Activated CD8-positive, alpha-beta T cell treated with anti-CD3 and anti-CD28 coated beads, Interleukin-2, amount 10 ng/mL, durations not matched to agents 7 days and 5 days (primary cell): ENCODE measurements around the gene MAGI2. TPM values are rescaled to one million over a fixed set of nuclear protein-coding genes. Genes with fewer than 3 reads are reported as not detected.

Experiments
- ATAC-seq: fragments of 150-1000 bp; cut with Tn5 transposase; one replicate; pipeline ENCODE4 v1.10.0; 2021; ENCODE audit warnings: moderate library complexity
- CTCF ChIA-PET: fragments of 350-600 bp; sonication (Branson Sonifier 250); formaldehyde crosslinking; loops from one replicate; lab custom pipeline; 2021; ENCODE audit warnings: antibody characterized with exemption; lab: Charles Lee
- POLR2A ChIA-PET: fragments of 350-600 bp; sonication (Branson Sonifier 250); formaldehyde crosslinking; loops from one replicate; lab custom pipeline; 2021; ENCODE audit warnings: antibody characterized with exemption; lab: Charles Lee
- DNase-seq: peaks from one replicate; pipeline ENCODE4 v3.0.0-alpha.2; 2020
- H3K27ac Mint-ChIP-seq: one replicate; pipeline ENCODE4 v1.8.0; 2021; ENCODE audit warnings: mild to moderate bottlenecking, mixed read lengths
- H3K27me3 Mint-ChIP-seq: one replicate; pipeline ENCODE4 v1.8.0; 2021; ENCODE audit warnings: low read depth, mixed read lengths
- H3K36me3 Mint-ChIP-seq: one replicate; pipeline ENCODE4 v1.8.0; 2021; ENCODE audit warnings: low read depth, mixed read lengths
- H3K4me1 Mint-ChIP-seq: one replicate; pipeline ENCODE4 v1.8.0; 2021; ENCODE audit warnings: low read depth, mixed read lengths
- H3K4me3 Mint-ChIP-seq: one replicate; pipeline ENCODE4 v1.8.0; 2021; ENCODE audit warnings: mild to moderate bottlenecking, mixed read lengths
- H3K9me3 Mint-ChIP-seq: one replicate; pipeline ENCODE4 v1.8.0; 2022; ENCODE audit warnings: mixed read lengths; ENCODE audit not compliant: insufficient read depth
- total RNA-seq, 2 experiments: library from RNA; stranded (reverse); gene quantifications; one replicate each; pipeline ENCODE4 v1.2.3, GENCODE V29; 2021

MAGI2 gene
- total RNA-seq, 2 experiments from 2014 or later = 0.05 TPM; not detected in 1

- no peak for ATAC-seq
- no peaks in the 10 kb centered on the region for H3K9me3 Mint-ChIP-seq
- POLR2A ChIA-PET = no interaction called here
- no peaks in the 10 kb centered on the region for H3K4me1 Mint-ChIP-seq
- H3K27ac Mint-ChIP-seq = no peak overlapping the region
- CTCF ChIA-PET = interaction anchor here (1.2 to 1.3 kb wide), 2 partner anchors 18 to 70 kb away, joined by 3 read pairs; no protein-coding TSS in a partner anchor
- no peak for DNase-seq
- no peaks in the 10 kb centered on the region for H3K27me3 Mint-ChIP-seq
- no peaks in the 10 kb centered on the region for H3K36me3 Mint-ChIP-seq
- H3K4me3 Mint-ChIP-seq = no peak overlapping the region
Measured at GRCh38 chr7:77971726-77972125, 1481.7 kb downstream of the MAGI2 start.

GRCh38 chr7:77967429-77967828 lies 1486.0 kb downstream of the MAGI2 start:
- H3K9me3 Mint-ChIP-seq = no peaks in the 10 kb centered on the region
- ChIA-PET CTCF (no interaction called here), POLR2A (no interaction called here)
- ATAC-seq = no peak
- no peaks in the 10 kb centered on the region for H3K4me1 Mint-ChIP-seq
- no peak overlapping the region for H3K27ac Mint-ChIP-seq
- DNase-seq = no peak
- H3K27me3 Mint-ChIP-seq = no peaks in the 10 kb centered on the region
- H3K4me3 Mint-ChIP-seq = no peak overlapping the region
- no peaks in the 10 kb centered on the region for H3K36me3 Mint-ChIP-seq
